Measurements from ENCODE around the gene CDH22. TPM values are rescaled to one million over a fixed set of nuclear protein-coding genes. Genes with fewer than 3 reads are reported as not detected.

Gene CDH22
- total and polyA plus RNA-seq, 2 experiments from 2014 or later: not detected

DNA sequence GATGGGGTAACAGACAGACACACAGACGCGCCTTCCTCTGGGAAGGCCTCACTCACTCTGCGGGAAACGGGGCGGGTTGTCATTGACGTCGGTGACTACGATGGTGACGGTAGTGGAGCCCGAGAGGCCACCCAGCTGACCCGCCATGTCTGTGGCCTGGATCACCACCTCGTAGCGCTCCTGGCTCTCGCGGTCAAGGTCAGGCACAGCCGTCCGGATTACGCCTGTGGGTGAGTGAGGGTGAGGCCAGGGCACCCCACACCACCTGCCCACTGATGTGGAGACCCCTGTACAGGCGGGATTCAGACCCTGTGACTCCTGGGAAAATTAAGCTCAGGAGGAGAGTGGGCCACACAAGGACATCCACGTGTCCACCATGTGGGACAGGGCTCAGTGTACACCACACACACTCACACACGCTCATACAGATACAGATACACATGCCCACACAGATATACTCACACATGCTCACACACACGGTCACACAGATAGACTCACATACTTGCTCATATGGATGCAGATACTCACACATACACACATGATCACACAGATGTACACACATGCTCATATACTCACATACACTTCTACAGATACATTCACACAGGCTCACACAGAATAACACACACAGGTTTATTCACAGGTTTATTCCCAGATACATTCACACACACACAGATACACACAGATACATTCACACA, 91.4 kb downstream of the CDH22 start:
- Histone ChIP-seq H3K27ac (no peak overlapping the region), H3K27me3 (no peaks in the 10 kb centered on the region), H3K9me3 (ENCODE audit: low read depth) (no peaks in the 10 kb centered on the region), H3K4me1 (ENCODE audit: low read depth) (peaks cover 12% of the 10 kb centered on the region), H3K4me3 (no peak overlapping the region), H3K36me3 (no peaks in the 10 kb centered on the region)
- DNase-seq (ENCODE audit: low read depth in 1 of 2, low spot score in 1 of 2): no peak
- TF ChIP-seq, protein P1, sequence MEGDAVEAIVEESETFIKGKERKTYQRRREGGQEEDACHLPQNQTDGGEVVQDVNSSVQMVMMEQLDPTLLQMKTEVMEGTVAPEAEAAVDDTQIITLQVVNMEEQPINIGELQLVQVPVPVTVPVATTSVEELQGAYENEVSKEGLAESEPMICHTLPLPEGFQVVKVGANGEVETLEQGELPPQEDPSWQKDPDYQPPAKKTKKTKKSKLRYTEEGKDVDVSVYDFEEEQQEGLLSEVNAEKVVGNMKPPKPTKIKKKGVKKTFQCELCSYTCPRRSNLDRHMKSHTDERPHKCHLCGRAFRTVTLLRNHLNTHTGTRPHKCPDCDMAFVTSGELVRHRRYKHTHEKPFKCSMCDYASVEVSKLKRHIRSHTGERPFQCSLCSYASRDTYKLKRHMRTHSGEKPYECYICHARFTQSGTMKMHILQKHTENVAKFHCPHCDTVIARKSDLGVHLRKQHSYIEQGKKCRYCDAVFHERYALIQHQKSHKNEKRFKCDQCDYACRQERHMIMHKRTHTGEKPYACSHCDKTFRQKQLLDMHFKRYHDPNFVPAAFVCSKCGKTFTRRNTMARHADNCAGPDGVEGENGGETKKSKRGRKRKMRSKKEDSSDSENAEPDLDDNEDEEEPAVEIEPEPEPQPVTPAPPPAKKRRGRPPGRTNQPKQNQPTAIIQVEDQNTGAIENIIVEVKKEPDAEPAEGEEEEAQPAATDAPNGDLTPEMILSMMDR (IDR thresholded peaks at IDR 0.05; ENCODE audit: low read depth, low read length): no peak

DNA sequence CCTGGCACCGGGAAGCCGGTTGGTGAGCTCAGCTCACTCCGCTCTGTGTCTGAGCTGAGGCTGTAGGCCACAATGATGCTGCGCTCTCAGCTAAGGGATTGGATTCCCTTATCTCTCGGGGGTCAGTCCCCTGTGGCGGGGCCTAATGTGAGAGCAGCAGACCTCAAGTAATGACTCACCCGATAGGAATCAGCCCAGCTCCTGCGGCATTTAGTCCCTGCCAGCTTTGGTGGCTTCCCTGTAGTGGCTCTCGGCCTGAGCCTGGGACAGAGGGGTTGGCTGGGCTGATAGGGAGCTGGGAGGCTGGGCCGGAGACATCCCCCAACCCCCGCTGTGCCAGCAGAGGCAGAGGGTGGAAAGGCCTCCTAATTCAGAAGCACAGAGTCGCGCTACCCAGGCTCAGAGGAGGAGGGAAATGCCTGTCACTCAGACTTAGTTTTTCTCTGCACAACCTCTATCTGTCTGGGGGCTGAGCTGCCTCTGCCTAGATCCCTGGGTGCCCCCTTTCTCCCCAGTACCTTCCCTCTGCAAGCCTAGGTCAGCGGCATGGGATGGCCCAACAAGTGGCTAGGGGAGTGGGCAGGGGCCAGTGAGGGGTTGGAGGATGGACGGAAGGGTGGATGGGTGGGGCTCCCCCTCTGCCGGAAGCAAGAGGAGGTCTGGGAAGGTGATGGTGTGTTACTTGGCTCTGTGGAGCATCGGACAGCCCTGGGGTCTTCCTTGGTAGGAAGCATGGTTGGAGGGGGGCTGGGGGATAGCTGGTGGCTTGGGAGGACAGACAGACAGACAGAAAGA, 92.2 kb downstream of the CDH22 start:
- peaks cover 9% of the 10 kb centered on the region for H3K4me1 ChIP-seq (ENCODE audit: low read depth)
- H3K36me3 ChIP-seq: no peaks in the 10 kb centered on the region
- H3K4me3 ChIP-seq: no peak overlapping the region
- DNase-seq (ENCODE audit: low read depth in 1 of 2, low spot score in 1 of 2): peak; percentile 46 to 49
- H3K27me3 ChIP-seq: no peaks in the 10 kb centered on the region
- H3K27ac ChIP-seq: peak overlapping the region; percentile 19
- TF ChIP-seq, protein P1 (IDR thresholded peaks at IDR 0.05; ENCODE audit: low read depth, low read length): no peak
- no peaks in the 10 kb centered on the region for H3K9me3 ChIP-seq (ENCODE audit: low read depth)

DNA sequence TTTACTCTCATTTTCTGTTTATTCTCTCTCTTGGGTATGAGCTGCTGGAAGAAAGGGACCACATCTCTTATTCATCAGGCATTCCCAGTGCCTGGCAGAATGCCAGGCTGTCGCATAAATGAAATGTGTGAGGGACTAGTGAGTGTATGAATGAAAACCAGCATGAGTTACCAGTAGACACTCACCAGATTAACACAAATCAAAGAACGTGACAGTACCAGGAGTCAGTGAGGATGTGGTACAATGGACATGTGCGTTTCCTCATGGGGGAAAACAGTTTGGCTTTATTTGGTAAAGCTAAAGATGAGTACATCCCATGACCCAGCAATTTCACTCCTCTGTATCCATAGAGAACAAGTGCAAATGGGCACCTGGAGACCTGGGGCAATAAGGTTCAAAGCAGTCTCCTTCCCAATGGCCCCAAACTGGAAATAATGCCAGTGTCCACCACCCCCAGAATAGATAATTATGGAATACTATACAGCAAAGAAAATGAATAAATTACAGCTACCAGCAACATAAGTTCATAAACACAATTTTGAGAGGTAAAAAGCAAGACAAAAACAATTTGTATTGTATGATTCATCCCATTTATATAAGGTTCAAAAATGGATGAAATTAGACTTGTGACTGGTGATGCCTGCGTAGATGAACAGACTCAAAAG, 93.3 kb downstream of the CDH22 start:
- Histone ChIP-seq H3K9me3 (ENCODE audit: low read depth) (no peaks in the 10 kb centered on the region), H3K36me3 (no peaks in the 10 kb centered on the region), H3K4me1 (ENCODE audit: low read depth) (peaks cover 6% of the 10 kb centered on the region), H3K27ac (no peak overlapping the region), H3K27me3 (no peaks in the 10 kb centered on the region), H3K4me3 (no peak overlapping the region)
- DNase-seq (ENCODE audit: low read depth in 1 of 2, low spot score in 1 of 2): no peak
- TF ChIP-seq, protein P1 (IDR thresholded peaks at IDR 0.05; ENCODE audit: low read depth, low read length): no peak

DNA sequence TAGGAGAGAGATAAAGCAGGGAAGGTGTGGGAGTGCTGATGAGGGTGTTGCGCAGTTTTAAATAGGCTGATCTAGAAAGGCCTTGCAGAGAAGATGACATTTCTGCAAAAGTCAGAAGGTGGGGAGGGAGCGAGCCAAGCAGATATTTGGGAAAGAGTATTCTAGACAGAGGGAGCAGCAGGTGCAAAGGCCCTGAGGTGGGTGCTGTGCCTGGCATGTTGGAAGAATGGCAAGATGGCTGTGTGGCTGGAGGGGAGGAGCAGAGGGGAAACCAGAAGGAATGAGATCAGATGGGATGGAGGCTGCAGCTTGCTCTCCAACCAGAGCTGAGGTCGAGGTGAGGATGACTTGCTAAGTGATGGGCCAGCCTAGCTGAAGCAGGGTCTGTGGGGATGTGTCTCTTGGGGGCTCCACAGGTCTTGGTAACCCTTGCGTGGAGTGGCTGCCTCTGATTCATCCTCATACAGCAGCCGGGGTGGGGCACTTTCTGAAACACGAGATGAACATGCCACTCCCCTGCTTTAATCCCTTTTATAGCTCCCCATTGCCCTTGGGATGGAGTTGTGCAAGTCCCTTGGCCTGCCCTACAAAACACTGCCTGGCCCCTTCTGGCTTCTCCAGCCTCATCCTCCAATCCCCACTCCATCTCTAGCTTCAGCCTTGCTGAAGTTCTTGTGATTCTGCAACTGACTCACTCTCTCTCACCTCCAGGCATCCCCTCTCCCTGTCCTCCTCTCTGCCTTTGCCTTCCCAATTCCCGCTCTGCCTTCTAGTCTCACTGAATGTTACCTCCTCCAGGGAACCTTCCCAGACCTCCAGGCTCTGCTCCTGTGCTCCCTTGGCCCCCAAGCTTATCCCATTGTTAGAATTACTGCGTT, 94.1 kb downstream of the CDH22 start:
- DNase-seq (ENCODE audit: low read depth in 1 of 2, low spot score in 1 of 2): no peak
- TF ChIP-seq, protein P1 (IDR thresholded peaks at IDR 0.05; ENCODE audit: low read depth, low read length): no peak
- no peaks in the 10 kb centered on the region for H3K9me3 ChIP-seq (ENCODE audit: low read depth)
- no peak overlapping the region for H3K4me3 ChIP-seq
- no peak overlapping the region for H3K27ac ChIP-seq
- H3K36me3 ChIP-seq: no peaks in the 10 kb centered on the region
- no peaks in the 10 kb centered on the region for H3K27me3 ChIP-seq
- H3K4me1 ChIP-seq (ENCODE audit: low read depth): peaks cover 6% of the 10 kb centered on the region

DNA sequence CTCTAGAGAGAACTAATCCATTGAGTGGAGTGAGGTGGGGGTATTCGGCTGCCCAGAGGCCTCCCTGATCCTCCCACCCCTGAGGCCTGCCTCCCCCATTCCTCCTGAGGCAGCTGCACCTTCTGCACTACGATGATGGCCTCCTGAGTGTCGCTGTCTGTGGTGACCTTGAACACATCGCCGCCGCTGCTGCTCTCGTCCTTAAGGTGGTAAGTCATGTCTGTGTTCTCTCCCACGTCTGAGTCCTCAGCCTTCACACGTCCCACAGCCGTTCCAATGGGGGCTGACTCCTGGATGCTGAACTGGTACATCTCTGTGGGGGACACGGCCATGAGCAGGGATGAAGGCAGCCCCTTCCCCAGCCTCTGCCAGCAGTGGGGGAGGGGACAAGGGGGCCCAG, 95.4 kb downstream of the CDH22 start:
- TF ChIP-seq, protein P1 (IDR thresholded peaks at IDR 0.05; ENCODE audit: low read depth, low read length): no peak
- Histone ChIP-seq H3K27ac (no peak overlapping the region), H3K9me3 (ENCODE audit: low read depth) (no peaks in the 10 kb centered on the region)

More for the DNA sequence above, 95.4 kb downstream of the CDH22 start:
- no peaks in the 10 kb centered on the region for H3K27me3 ChIP-seq
- no peak for DNase-seq (ENCODE audit: low read depth in 1 of 2, low spot score in 1 of 2)
- peaks cover 6% of the 10 kb centered on the region for H3K4me1 ChIP-seq (ENCODE audit: low read depth)
- no peak overlapping the region for H3K4me3 ChIP-seq
- no peaks in the 10 kb centered on the region for H3K36me3 ChIP-seq
